IPS-18c (cell line): ENCODE results near the gene SLC66A2.
A peak's percentile ranks its signal among the peaks of the same experiment; 100 is the strongest.

Experiments
- H3K4me3 ChIP-seq: 2 replicates; pipeline ENCODE4 v1.7.0; 2013; ENCODE audit warnings: low read depth, mild to moderate bottlenecking, low read length, moderate library complexity; ENCODE audit not compliant: insufficient read depth
- H3K9me3 ChIP-seq: one replicate; pipeline ENCODE4 v1.6.1; 2013; ENCODE audit warnings: mild to moderate bottlenecking, low read length, moderate library complexity; ENCODE audit not compliant: control insufficient read depth, insufficient read depth

The SLC66A2 gene

DNA sequence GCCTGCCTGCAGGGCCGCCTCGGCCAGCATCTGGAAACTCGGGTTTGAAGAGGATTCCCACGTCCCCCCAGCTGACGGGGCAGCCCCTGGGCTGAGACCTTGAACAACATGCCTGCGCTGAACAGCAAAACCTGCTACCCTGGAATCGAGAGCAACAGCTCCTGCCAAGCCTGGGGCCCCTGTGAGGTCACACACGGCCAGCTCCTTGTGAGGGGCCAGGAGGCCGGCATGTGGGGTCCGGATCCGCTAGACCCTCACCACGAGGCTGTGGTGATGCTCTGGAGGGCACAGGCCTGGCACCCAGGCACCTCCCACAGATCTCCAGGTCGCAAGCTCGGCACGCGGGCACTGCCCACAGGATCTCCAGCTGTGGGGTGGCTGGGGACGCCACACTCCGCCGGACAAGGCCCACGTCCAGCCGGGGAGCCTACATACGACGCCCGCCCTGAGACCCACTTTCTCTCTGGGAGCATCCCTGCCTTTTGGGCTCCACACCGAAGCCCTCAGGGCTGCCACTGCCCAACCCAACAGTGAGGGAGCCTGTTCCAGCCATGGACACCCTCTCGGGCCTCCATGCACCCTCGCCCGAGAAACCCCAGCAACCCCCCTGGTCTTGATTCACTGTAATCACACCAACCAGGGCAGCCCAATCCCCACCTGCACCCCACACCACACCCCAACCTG is 34.1 kb downstream of the SLC66A2 start:
- H3K4me3 ChIP-seq: no peak overlapping the region
- H3K9me3 ChIP-seq: no peaks in the 10 kb centered on the region

DNA sequence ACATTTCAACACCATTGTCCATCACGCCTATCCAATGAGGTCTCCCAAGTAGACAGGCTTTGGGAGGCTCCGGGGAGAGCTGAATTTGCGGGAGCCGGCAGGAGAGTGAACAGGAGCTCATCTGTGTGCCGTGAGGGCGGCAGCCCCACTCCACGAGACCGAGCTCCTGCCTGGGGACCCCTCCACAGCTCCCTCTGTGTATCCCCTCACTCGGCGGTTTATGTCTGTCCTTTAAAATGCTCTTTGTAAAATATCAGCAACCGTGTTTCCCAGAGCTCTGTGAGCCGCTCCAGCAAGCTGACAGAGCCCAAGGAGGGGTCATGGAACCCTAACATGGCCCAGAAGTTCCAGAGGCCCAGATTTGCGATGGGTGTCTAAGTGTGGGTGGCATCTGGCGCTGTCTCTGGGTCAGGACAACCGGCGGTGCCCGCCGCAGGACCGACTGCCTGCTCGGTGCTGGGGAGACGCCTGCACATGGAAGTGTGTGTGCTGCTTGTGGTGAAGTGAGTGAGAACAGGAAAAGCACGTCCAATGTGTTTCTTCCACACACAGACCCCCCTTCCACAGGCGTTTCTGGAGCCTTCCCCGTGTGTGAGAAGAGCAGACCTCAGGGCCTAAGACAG is 34.8 kb downstream of the SLC66A2 start:
- Histone ChIP-seq H3K4me3 (no peak overlapping the region), H3K9me3 (no peaks in the 10 kb centered on the region)

DNA sequence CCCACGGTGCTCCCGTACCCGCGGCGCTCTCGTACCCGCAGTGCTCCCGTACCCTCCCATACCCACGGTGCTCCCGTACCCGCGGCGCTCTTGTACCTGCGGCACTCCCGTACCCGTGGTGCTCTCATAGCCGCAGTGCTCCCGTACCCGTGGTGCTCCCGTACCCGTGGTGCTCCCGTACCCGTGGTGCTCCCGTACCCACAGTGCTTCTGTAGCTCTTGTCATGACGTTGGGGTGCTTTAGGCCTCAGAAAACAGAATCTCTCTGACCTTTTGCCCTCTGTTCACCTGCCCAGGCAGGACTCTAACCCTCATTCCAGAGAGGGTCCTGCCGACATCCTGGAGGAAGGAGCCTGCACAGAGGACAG is 35.3 kb downstream of the SLC66A2 start:
- Histone ChIP-seq H3K4me3 (no peak overlapping the region), H3K9me3 (peaks cover 2% of the 10 kb centered on the region)

DNA sequence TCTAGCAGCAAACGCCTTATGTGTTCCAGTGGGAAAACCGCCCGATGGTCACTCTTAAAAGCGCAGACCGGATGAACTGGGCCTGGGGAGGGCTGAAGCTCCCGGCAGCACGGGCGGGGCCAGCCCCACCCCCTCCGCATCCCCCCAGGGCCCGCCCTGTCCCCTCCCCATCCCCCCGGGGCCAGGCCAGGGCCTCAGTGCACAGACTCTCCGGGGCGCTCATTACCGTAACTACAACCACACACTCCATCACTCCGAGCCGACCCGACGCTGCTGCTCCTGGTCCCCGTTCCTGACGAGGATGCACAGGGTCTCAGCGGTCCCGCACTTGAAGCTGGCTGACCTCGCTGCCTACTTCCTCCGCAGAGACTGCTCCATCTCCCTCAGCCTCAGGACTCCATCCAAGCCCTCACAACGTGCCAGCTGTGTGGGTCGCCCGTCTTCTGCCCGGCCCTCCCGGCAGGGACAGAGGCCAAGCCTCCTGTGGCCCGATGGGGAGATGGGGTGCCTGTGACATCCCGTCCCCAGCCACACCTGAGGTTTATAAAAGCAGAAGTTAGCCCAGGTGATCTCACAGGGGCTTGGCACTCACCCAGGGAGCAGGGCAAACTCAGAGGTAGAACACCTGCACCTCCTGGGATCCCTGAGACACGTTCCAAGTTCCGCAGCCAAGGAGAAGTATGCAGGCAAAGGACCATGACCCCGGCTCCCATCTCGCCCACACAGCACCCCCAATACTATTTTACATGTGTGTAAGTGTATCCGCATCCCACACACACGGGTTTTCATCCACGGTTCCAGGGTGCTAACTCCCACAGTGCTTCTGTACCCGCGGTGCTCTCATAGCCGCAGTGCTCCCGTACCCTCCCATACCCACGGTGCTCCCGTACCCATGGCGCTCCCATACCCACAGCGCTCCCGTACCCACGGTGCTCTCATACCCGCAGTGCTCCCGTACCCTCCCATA is 36.0 kb downstream of the SLC66A2 start:
- peaks cover 2% of the 10 kb centered on the region for H3K9me3 ChIP-seq
- no peak overlapping the region for H3K4me3 ChIP-seq

DNA sequence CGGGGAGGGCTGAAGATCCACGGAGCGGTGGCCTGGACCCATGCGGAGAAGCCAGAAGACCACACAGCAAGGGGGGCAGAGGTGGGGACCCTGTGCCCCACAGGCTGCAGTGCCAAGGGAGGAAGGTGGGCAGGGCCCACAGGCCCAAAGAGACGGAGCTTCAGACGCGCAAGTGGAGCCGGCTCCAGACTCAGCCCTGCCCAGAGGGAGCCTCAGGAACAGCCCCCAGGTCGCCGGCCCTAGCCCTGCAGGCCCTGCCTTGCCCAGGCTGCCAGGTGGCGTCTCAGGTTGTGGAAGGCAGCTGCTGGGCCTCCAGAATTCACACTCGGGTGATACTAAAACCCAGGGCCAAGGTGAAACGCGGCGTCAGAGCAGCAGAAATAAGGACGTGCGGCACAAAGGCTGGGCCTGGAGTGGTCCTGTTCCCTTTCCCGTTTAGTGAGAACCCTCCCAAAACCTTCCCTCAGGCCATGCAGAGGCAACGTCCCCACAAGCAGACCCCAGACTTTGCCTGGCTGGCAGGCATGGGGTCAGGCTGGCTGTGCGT is 36.8 kb downstream of the SLC66A2 start:
- H3K9me3 ChIP-seq: peaks cover 2% of the 10 kb centered on the region
- no peak overlapping the region for H3K4me3 ChIP-seq

DNA sequence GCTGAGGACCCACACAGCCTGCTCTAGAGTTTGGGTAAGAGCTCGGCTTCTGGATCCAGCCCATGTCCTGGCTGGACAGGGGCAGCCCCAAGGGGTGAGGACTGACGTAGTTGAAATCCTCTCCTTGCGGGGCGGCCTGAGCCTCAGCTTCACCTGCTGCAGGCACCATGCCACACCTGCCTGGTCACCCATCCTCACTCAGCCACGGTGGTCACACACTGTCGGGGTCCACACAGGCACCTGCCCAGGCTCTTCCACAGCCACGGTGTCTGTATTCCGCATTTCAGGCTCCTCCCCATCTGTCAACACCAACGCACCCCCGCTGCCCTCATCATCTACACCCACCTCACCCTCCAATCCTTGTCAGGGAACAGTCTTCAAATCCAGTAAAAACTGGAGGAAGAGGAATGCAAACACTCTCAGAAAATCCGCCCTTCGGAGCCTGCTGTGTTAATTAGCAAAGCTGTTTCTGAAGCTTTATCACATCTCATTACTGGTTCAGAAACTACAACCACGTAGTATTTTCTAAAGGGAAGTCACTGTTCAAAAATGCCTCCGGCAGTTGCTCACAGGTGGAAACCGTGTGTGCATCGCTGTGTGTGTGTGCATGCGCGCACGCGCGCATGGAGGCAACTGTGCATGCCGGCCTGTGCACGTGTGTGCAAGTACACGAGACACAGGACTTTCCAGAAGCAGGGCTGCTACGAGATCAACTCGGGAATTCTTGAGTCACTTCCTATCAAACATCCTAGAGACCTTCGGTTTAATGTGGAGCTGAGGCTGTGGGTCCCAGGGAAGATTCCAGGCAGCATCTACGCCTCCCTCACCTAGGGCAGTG is 38.2 kb downstream of the SLC66A2 start:
- no peak overlapping the region for H3K4me3 ChIP-seq
- H3K9me3 ChIP-seq: peaks cover 2% of the 10 kb centered on the region

DNA sequence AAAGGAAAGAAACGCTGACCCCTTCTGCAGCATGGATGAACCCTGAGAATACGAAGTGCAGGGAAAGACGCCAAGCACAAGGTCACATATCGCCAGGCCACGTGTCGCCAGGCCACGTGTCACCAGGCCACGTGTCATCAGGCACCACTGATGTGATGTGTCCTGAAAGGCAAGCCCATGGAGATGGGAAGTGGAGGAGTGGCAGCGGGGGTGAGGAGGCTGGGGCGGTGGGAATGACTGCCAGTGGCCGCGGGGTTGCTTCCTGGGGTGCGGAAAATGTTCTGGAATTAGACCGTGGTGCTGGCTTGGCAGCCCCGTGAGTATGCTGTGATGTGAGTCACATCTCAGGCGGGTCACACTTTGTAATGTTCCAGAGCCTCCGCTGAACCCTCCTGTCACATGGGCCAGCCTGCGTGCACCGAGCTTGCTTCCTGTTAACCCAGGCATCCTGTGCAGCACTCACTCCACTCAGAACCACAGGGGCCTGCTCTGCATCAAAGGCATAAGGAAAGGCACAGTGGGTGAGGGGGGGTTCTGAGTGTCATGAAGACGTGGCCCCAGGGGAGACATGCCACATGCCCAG is 39.0 kb downstream of the SLC66A2 start:
- H3K9me3 ChIP-seq: peaks cover 2% of the 10 kb centered on the region
- no peak overlapping the region for H3K4me3 ChIP-seq

DNA sequence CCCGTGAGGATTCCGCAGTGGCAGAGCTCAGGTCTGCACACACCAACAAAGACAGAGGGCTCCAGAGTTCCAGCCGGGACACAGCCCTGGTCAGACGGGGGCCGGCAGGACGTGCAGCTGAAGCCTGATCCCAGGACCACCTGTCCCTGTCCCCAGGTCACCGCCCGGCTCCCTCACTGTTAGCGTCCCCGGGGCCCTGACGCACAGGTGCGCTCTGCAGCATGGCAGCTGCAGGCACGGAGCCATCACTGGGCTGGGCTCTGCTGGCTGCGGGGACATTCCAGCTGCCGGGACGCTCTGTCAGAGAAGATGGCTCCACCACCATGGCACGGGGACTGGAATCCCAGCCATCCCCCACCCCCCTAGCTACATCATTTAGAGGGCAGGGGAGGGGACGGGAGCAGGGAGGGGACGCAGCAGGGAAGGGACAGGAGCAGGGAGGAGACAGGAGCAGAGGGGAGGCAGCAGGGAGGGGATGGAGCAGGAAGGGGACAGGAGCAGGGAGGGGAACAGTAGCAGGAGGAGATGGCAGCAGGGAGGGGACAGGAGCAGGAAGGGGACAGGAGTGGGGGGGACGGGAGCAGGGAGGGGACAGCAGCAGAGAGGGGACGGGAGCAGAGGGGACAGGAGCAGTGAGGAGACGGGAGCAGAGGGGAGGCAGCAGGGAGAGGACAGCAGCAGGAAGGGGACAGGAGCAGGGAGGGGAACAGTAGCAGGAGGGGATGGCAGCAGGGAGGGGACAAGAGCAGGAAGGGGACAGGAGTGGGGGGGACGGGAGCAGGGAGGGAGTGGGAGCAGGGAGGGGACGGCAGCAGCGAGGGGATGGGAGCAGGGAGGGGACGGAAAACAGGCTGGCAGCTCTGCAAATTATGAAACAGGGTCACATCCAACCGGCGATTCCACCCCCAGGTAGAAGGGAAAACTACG is 39.8 kb downstream of the SLC66A2 start:
- peak overlapping the region; percentile 24; the same call in 1 of the 2 replicates for H3K4me3 ChIP-seq

DNA sequence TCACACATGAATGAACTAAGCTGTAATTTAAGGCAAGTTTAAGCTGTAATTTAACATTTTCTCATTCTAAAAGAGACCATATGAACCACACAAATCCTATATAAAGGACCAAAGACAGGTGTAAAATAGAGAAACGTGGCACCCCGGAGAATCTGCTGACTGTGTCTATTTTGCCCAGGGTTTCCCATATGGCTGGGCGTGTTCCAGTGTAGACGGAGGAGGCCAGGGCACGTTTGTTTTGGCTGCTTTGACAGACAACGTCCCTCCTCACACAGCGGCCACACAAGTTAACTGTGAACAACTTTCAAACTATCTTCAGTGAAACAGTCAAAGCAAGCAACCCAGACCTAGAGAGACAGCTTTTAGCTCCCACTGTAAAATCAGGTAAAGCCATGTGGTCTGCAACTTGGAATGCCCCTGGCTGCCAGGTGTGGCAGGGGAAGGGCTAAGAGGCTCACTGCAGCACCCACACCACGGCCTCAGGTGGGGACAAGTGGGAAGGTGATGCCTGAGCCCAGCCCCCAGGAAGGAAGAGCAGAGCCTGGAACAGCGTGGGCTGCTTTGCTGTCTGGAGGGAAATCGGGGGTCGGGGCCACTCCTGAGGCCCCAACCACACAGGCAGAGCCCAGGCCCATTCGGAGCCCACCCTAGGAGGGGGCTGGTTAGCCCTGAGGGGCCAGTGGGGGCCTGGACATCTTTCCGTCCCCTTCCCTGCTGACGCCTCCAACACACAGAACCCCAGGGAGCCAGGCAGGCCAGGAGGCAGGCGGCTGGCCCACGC is 40.7 kb downstream of the SLC66A2 start:
- peak overlapping the region; percentile 24; the same call in 1 of the 2 replicates for H3K4me3 ChIP-seq
- peaks cover 2% of the 10 kb centered on the region for H3K9me3 ChIP-seq

More for the DNA sequence above, 39.8 kb downstream of the SLC66A2 start:
- peaks cover 2% of the 10 kb centered on the region for H3K9me3 ChIP-seq

DNA sequence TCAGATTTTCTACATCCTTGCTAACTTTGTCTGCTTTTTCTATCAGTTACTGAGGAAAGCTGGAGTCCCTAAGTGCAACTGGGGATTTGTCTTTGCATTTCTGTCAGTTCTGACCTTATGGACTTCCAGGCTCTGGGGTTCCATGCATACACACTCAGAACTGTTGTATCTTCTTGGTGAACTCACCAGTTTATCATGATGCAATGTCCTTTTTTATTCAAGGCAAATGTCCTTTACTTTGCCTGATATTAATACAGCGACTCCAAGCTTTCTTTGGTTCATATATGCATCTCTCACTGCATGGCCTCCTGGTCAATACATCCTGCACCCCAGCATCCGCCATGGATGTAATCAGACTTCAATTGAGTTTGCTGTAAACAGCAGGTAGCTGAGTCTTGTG is 44.7 kb downstream of the SLC66A2 start:
- no peak overlapping the region for H3K4me3 ChIP-seq
- peaks cover 2% of the 10 kb centered on the region for H3K9me3 ChIP-seq

DNA sequence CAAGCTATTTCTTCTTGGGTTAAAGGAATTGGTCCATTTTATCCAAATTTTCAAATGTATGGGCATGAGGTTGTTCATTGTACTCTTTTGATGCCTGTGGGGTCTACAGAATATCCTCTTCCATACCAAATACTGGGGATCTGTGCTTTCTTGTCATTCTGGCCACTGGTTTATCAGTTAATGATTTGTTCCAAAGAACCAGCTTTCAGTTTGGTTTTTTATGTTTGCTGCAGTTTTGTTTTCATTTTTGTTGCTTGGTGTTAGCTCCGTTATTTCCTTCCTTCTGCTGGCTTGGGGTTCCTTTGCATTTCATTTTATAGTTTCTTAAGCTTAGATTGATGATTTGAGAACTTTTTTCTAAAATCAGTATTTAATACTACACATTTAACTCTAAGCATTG is 45.5 kb downstream of the SLC66A2 start:
- Histone ChIP-seq H3K9me3 (peaks cover 3% of the 10 kb centered on the region), H3K4me3 (no peak overlapping the region)

DNA sequence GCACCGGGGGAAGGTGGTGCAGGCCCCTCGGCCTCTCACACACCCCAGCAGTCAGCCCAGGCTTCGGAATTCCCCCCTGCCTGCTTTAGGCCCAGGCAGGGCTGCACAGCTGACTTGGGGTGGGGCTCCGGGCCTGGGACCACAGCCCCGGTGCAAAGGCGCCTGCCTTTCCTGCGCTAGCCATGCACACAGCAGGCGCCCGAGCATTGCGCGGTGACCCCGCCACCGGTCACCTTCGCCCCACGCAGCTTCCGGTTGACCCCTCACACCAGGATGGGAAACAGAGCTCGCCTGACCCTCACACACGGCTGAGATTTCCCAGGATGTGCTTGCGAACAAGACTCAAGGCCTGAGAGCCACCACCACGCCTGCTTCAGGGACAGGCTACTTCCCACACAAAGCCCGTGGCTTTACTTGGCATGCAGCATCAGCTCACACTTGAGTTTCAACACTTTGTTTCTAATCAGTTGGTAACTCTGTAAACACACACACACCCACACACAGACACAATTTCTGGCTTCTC is 46.0 kb downstream of the SLC66A2 start:
- H3K4me3 ChIP-seq: no peak overlapping the region
- peaks cover 4% of the 10 kb centered on the region for H3K9me3 ChIP-seq

DNA sequence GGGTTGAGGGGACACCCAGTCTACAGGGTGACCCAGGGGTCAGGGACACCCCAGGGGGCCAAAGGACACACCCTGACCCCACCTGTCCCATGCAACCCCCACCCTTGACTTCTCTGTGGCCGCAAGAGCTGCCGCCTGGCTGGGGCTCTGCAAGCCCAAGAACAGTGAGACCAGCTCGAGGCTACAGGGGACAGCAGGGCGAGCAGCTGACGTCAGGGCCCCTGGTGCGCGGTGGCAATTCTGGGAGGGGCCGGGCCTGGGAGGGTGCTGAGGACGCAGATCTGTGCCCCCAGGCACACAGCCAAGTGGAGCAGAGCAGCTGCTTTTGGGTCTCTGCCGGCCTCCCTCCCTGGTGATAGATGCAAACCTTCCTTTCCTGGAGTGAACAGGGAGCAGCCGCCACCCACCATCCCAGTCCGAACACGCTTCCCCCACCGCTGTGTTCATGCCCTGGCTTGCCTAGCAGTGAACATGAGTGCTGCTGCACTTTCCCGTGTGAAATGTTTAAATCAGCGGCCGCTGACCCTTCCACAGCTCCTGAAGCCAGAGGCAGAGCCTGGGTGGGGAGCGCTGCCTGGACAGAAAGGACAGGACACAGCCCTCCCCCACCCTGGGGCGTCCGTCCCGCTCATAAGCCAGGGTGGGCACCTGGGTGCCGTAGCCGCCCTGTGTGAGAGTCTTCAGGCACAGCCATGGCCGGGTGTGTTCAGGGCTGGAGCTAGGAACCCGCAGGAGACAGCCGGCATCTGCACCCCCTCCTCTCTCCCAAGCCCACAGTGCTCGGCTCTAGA is 46.9 kb downstream of the SLC66A2 start:
- peaks cover 10% of the 10 kb centered on the region for H3K9me3 ChIP-seq
- H3K4me3 ChIP-seq: no peak overlapping the region

DNA sequence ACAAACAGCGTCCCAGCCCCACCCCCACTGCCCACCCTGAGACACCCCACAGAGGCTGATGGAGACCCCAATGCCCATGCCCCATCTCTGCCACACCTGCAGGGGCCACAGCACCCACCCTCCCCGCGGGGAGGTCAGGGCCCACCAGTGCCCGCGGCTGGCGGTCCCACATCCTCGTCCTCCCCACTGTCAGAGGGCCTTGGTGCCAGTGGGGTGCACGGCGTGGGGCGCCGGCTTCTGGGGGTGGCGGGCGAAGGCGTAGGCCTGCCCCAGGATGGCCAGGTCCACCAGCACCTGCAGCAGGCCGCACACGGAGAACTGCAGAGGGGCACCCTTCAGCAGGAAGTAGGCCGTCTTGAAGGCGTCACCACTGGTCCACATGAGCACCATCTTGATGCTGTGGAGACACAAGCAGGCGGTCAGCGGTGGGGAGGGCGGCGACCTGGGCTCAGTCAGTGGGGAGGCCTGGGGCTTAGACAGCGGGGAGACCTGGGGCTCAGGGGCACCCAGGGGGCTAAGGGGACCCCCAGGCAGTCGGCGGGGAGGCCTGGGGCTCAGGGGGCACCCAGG is 47.6 kb downstream of the SLC66A2 start:
- no peak overlapping the region for H3K4me3 ChIP-seq
- peaks cover 17% of the 10 kb centered on the region for H3K9me3 ChIP-seq
